Testis (tissue), 3 donors: ENCODE data around the gene ZNF236. TPM values are rescaled to one million over a fixed set of nuclear protein-coding genes. Genes with fewer than 3 reads are reported as not detected.

Experiments
- DNase-seq: peaks from one replicate; pipeline ENCODE4 v3.0.0-alpha.2; 2019
- H3K27ac ChIP-seq, 2 donors: fragments of 200-600 bp; sonication (generic); one replicate each; pipeline ENCODE4 v1.5.1; 2019
- H3K27me3 ChIP-seq: fragments of 200-600 bp; sonication (generic); one replicate; pipeline ENCODE4 v1.5.1; 2019
- H3K36me3 ChIP-seq: fragments of 200-600 bp; sonication (generic); one replicate; pipeline ENCODE4 v1.5.1; 2017; ENCODE audit warnings: low read depth; ENCODE audit errors: missing control alignments
- H3K4me1 ChIP-seq: fragments of 200-600 bp; sonication (generic); one replicate; pipeline ENCODE4 v1.5.1; 2019
- H3K4me3 ChIP-seq, 2 donors: fragments of 200-600 bp; sonication (generic); one replicate each; pipeline ENCODE4 v1.5.1; 2017 to 2019
- H3K9me3 ChIP-seq: fragments of 200-600 bp; sonication (generic); one replicate; pipeline ENCODE4 v1.5.1; 2017
- POLR2A ChIP-seq: fragments of 450-650 bp; IDR thresholded peaks from one replicate; pipeline ENCODE4 v1.6.1; 2017; ENCODE audit warnings: antibody characterized with exemption, mild to moderate bottlenecking, moderate library complexity
- WGBS, 2 donors: methylation state at CpG; one replicate each; pipeline ENCODE4 v1.1.5; 2018; 5-methylcytosine and 5-hydroxymethylcytosine counted together
- intact Hi-C: fragments of 100-400 bp; cut with DNase I; formaldehyde crosslinking; loops from one replicate; pipeline ENCODE4 v1.15.1; 2023; ENCODE audit warnings: low total_unique reads
- polyA plus RNA-seq: library from polyadenylated mRNA; stranded (reverse); fragments of 350-450 nt; fragmentation: Illumina TruSeq; extraction: RNeasy Lipid Tissue Mini Kit (QIAGEN cat#74804); gene quantifications from one replicate; pipeline ENCODE4 v1.2.3, GENCODE V29; 2014; ENCODE audit warnings: low read depth, low replicate concordance; ENCODE audit not compliant: insufficient read depth
- total RNA-seq, 2 donors: library from RNA; depleted of rRNA; stranded (reverse); fragments of >200 nt; gene quantifications; one replicate each; pipeline ENCODE4 v1.2.3, GENCODE V29; 2016
- TF ChIP-seq, protein P1 (sequence below), 3 experiments: fragments of 450-650 bp in 2 of 3; fragments of 200-600 bp in 1 of 3; sonication (generic) in 1 of 3; IDR thresholded peaks; one replicate each; pipeline ENCODE4 v1.5.1; 2016 to 2019; ENCODE audit warnings: antibody characterized with exemption in 3 of 3, mild to moderate bottlenecking in 2 of 3, moderate library complexity in 1 of 3

ZNF236 gene
- total and polyA plus RNA-seq, 3 donors from 2014 or later, result 19.5 to 58.2 (median 53.9) TPM

DNA sequence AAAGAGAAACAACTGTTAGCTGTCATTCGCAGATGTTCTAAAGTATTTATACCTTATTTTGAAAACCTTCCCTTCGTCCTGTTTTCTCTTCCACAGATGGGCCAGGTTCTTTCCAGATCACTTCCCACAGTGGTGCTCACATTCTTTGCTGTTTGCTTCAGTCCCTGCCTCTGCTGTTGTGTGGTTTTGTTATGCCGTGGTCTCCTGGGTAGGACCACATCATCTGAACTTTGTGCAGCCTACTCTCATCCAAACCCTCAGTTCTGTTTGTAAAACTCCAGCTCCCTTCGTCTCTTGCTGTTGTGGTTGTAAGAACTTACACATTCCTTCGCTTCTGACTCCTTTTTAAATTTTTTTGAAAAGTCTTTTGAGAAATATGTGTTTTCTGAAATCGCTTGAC is 38.1 kb downstream of the ZNF236 start:
- DNase-seq, result no peak
- no peak overlapping the region for H3K4me3 ChIP-seq
- intact Hi-C loops, result no loop called here
- H3K27ac ChIP-seq, result no peak overlapping the region
- TF ChIP-seq, protein P1, sequence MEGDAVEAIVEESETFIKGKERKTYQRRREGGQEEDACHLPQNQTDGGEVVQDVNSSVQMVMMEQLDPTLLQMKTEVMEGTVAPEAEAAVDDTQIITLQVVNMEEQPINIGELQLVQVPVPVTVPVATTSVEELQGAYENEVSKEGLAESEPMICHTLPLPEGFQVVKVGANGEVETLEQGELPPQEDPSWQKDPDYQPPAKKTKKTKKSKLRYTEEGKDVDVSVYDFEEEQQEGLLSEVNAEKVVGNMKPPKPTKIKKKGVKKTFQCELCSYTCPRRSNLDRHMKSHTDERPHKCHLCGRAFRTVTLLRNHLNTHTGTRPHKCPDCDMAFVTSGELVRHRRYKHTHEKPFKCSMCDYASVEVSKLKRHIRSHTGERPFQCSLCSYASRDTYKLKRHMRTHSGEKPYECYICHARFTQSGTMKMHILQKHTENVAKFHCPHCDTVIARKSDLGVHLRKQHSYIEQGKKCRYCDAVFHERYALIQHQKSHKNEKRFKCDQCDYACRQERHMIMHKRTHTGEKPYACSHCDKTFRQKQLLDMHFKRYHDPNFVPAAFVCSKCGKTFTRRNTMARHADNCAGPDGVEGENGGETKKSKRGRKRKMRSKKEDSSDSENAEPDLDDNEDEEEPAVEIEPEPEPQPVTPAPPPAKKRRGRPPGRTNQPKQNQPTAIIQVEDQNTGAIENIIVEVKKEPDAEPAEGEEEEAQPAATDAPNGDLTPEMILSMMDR (IDR thresholded peaks at IDR 0.05), result no peak
- no peak for TF ChIP-seq POLR2A
- 92 to 96% methylated on average over 6 of the region's 6 CpGs for WGBS, 2 donors
- no peaks in the 10 kb centered on the region for H3K27me3 ChIP-seq
- H3K36me3 ChIP-seq, result no peaks in the 10 kb centered on the region
- no peaks in the 10 kb centered on the region for H3K4me1 ChIP-seq
- no peaks in the 10 kb centered on the region for H3K9me3 ChIP-seq

DNA sequence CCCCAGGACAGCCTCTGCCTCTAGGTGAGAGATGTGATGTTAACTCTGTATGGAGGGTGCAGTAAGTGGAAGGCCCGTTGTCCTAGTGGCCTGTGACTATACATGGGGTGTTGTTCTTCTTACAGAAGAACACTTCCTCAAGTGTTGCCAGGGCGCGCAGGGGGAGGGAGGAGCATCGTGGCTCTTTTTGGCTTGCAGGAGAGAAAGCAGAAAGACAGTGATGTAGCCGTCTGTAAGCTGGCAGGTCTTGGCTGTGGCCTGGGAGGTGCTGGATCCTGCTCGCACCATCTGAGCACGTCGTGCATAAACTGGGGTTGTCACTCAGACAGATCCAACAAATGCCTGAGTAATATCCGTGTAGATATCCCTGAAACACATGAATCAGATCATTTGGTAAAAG is 44.3 kb downstream of the ZNF236 start:
- no peak for DNase-seq
- no peaks in the 10 kb centered on the region for H3K36me3 ChIP-seq
- no peak overlapping the region for H3K4me3 ChIP-seq
- no peaks in the 10 kb centered on the region for H3K27me3 ChIP-seq
- no peaks in the 10 kb centered on the region for H3K9me3 ChIP-seq
- intact Hi-C loops, result no loop called here
- H3K4me1 ChIP-seq, result no peaks in the 10 kb centered on the region
- no peak for TF ChIP-seq POLR2A
- TF ChIP-seq, protein P1 (IDR thresholded peaks at IDR 0.05), result no peak
- H3K27ac ChIP-seq, result no peak overlapping the region
- WGBS, 2 donors, result 77 to 83% methylated on average over 9 of the region's 9 CpGs

DNA sequence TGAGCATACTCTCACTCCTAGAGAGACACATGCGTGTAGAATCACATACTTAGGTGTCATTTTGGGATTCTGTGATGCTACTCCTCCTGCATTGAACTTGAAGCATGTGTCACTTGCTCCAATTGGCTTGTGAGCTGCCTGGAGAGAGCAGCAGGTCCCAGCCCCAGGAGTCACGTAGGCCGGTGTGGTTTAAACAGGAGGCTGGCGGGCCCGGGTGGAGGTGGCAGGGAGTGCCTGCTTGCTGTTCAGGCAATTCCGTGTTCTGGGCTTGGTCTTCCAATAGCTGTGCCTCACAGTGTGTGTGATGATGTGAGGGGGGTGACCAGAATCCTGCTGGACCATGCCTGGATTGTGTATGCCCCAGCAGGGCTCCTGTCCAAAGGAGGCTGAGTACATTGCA is 51.0 kb downstream of the ZNF236 start:
- no peak overlapping the region for H3K4me3 ChIP-seq
- intact Hi-C loops, result loop anchor here (10.0 kb wide), 1 partner anchor 69 kb away; no protein-coding TSS in a partner anchor

DNA sequence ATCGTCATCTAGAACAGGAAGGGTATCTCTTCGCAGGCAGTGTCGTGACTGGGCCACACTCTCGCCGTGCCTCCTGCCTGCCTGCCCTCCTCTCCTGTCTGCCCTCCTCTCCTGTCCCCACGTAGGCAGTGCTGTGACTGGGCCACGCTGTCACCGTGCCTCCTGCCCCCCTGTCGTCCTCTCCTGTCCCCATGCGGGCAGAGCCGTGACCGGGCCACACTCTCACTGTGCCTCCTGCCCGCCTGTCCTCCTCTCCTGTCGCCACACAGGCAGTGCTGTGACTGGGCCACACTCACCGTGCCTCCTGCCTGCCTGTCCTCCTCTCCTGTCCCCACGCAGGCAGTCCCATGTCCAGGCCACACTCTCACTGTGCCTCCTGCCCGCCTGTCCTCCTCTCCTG is 51.4 kb downstream of the ZNF236 start:
- intact Hi-C loops, result loop anchor here (10.0 kb wide), 1 partner anchor 69 kb away; no protein-coding TSS in a partner anchor
- H3K4me1 ChIP-seq, result no peaks in the 10 kb centered on the region
- H3K27ac ChIP-seq, result no peak overlapping the region
- no peak for DNase-seq
- no peaks in the 10 kb centered on the region for H3K9me3 ChIP-seq
- H3K4me3 ChIP-seq, result no peak overlapping the region
- no peak for TF ChIP-seq POLR2A
- TF ChIP-seq, protein P1 (IDR thresholded peaks at IDR 0.05), result no peak
- no peaks in the 10 kb centered on the region for H3K36me3 ChIP-seq
- WGBS, 2 donors, result 87 to 93% methylated on average over 17 of the region's 17 CpGs
- H3K27me3 ChIP-seq, result no peaks in the 10 kb centered on the region

More for the DNA sequence above, 51.0 kb downstream of the ZNF236 start:
- Histone ChIP-seq H3K27ac (no peak overlapping the region), H3K9me3 (no peaks in the 10 kb centered on the region), H3K36me3 (no peaks in the 10 kb centered on the region), H3K27me3 (no peaks in the 10 kb centered on the region), H3K4me1 (no peaks in the 10 kb centered on the region)
- 93 to 95% methylated on average over 2 to 6 of the region's 6 CpGs for WGBS, 2 donors
- DNase-seq, result no peak
- TF ChIP-seq POLR2A, result no peak
- TF ChIP-seq, protein P1 (IDR thresholded peaks at IDR 0.05), result no peak

DNA sequence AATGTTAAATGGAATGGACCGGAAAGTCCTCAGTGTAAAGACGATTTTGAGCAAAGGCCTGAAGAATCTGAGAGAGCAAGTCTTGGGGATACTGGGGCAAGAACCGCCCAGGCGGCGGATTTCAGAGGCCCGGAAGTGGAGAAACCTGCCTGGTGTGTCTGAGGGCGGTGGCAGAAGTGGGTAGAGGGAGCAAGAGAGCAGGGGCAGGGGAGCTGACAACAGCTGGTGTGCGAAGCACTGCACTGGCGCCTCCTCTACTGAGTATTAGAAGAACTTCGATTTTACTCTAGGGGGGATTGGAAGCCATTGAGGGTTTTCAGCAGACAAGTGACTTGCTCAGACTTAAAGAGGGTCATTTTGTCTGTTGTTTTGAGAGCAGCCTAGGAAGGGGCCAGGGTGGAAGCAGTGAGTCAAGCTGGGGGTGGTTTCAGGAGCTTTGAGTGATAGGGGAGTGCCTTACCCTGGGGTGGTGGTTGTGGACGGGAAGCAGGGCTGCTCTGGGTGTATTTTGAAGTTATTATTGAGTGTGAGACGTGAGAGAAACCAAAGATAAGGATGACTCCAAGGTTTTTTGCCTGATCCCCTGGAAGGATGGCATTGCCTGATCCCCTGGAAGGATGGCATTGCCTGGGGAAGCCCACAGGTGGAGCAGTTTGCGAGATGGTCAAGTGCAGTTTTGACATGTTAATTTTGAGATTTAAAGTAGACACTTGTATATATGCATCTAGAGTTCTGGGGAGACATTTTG is 52.5 kb downstream of the ZNF236 start:
- Histone ChIP-seq H3K4me3 (no peak overlapping the region), H3K27me3 (no peaks in the 10 kb centered on the region), H3K9me3 (no peaks in the 10 kb centered on the region), H3K36me3 (no peaks in the 10 kb centered on the region), H3K27ac (no peak overlapping the region), H3K4me1 (no peaks in the 10 kb centered on the region)
- no peak for DNase-seq
- WGBS, 2 donors, result 87 to 91% methylated on average over 13 of the region's 13 CpGs
- intact Hi-C loops, result loop anchor here (10.0 kb wide), 1 partner anchor 70 kb away; no protein-coding TSS in a partner anchor
- TF ChIP-seq POLR2A, result no peak
- TF ChIP-seq, protein P1 (IDR thresholded peaks at IDR 0.05), result no peak
